CD4-positive, CD25-positive, alpha-beta regulatory T cell (primary cell): Measurements from ENCODE around the gene AAK1. TPM values are rescaled to one million over a fixed set of nuclear protein-coding genes. Genes with fewer than 3 reads are reported as not detected.

Experiments
- ATAC-seq, 2 donors: fragments of 150-1000 bp; cut with Tn5 transposase; one replicate each; pipeline ENCODE4 v1.10.0; 2021; ENCODE audit warnings: low read depth in 2 of 2, moderate number of reproducible peaks in 2 of 2, moderate library complexity in 1 of 2
- DNase-seq, 3 donors: peaks; one replicate each; pipeline versions ENCODE4 v3.0.0 to v3.0.0-alpha.2; 2012 to 2022; ENCODE audit warnings: mixed read lengths in 1 of 3
- H3K27ac ChIP-seq: one replicate; pipeline ENCODE4 v1.7.0; 2013; ENCODE audit warnings: mild to moderate bottlenecking, low read length; ENCODE audit not compliant: insufficient read depth, poor library complexity, severe bottlenecking
- H3K27me3 ChIP-seq: one replicate; pipeline ENCODE4 v1.7.0; 2013; ENCODE audit warnings: low read length; ENCODE audit not compliant: control insufficient read depth, insufficient read depth
- H3K36me3 ChIP-seq: one replicate; pipeline ENCODE4 v1.7.0; 2013; ENCODE audit warnings: mild to moderate bottlenecking, low read length, moderate library complexity; ENCODE audit not compliant: control insufficient read depth, insufficient read depth
- H3K4me1 ChIP-seq: 2 replicates; pipeline ENCODE4 v1.7.0; 2013; ENCODE audit warnings: mild to moderate bottlenecking, low read length; ENCODE audit not compliant: insufficient read depth, control insufficient read depth, poor library complexity, severe bottlenecking
- H3K4me3 ChIP-seq: one replicate; pipeline ENCODE4 v1.7.0; 2013; ENCODE audit warnings: low read depth, mild to moderate bottlenecking, low read length, moderate library complexity
- H3K9me3 ChIP-seq, 2 experiments: 1 replicate in 1 of 2; 2 replicates in 1 of 2; pipeline ENCODE4 v1.7.0; 2013; ENCODE audit warnings: low read length in 2 of 2, mild to moderate bottlenecking in 1 of 2, moderate library complexity in 1 of 2; ENCODE audit not compliant: control insufficient read depth in 2 of 2
- H3K27ac Mint-ChIP-seq, 3 donors: one replicate each; pipeline ENCODE4 v1.8.0; 2020 to 2022; ENCODE audit warnings: mild to moderate bottlenecking in 3 of 3, mixed read lengths in 3 of 3, moderate library complexity in 2 of 3
- H3K27me3 Mint-ChIP-seq: one replicate; pipeline ENCODE4 v1.8.0; 2022; ENCODE audit warnings: mild to moderate bottlenecking, mixed read lengths
- H3K36me3 Mint-ChIP-seq: one replicate; pipeline ENCODE4 v1.8.0; 2020; ENCODE audit warnings: mixed read lengths
- H3K4me1 Mint-ChIP-seq, 4 donors: one replicate each; pipeline ENCODE4 v1.8.0; 2020 to 2022; ENCODE audit warnings: mixed read lengths in 4 of 4, mild to moderate bottlenecking in 1 of 4
- H3K4me3 Mint-ChIP-seq, 4 donors: one replicate each; pipeline ENCODE4 v1.8.0; 2020 to 2022; ENCODE audit warnings: mild to moderate bottlenecking in 4 of 4, mixed read lengths in 4 of 4, moderate library complexity in 3 of 4
- H3K9me3 Mint-ChIP-seq, 7 donors: one replicate each; pipeline ENCODE4 v1.8.0; 2020 to 2022; ENCODE audit warnings: mixed read lengths in 7 of 7, mild to moderate bottlenecking in 3 of 7, moderate library complexity in 2 of 7
- polyA plus RNA-seq, 4 donors: library from polyadenylated mRNA; unstranded; fragments of 300-500 nt; fragmentation: Illumina TruSeq; gene quantifications; one replicate each; pipeline ENCODE4 v1.2.3, GENCODE V29; 2021
- total RNA-seq: library from RNA; stranded (reverse); gene quantifications from one replicate; pipeline ENCODE4 v1.2.3, GENCODE V29; 2022

Gene AAK1
- total and polyA plus RNA-seq, 5 donors from 2014 or later = 70.7 to 258 (median 73.7) TPM

- ATAC-seq (no peak), DNase-seq (no peak)
- no peaks in the 10 kb centered on the region for H3K9me3 ChIP-seq
- H3K27me3 Mint-ChIP-seq = no peaks in the 10 kb centered on the region
- no peak overlapping the region for H3K4me3 ChIP-seq
- peak overlapping the region in 3 of 4 donors; percentile 25 to 70 (median 61) for H3K4me3 Mint-ChIP-seq
- H3K36me3 ChIP-seq = peaks cover 3% of the 10 kb centered on the region
- H3K36me3 Mint-ChIP-seq = peaks cover 8% of the 10 kb centered on the region
- H3K9me3 Mint-ChIP-seq = no peaks in the 10 kb centered on the region
- H3K4me1 Mint-ChIP-seq = peaks cover 57 to 95% (median 73%) of the 10 kb centered on the region in 4 donors
- H3K27me3 ChIP-seq = no peaks in the 10 kb centered on the region
- H3K27ac Mint-ChIP-seq = peak overlapping the region in 2 of 3 donors; percentile 69 to 90
- no peak overlapping the region for H3K27ac ChIP-seq
- H3K4me1 ChIP-seq = peaks cover 74% of the 10 kb centered on the region
Measured at GRCh38 chr2:69567909-69568300, 75.6 kb downstream of the AAK1 start.

- H3K27me3 ChIP-seq = no peaks in the 10 kb centered on the region
- H3K27ac ChIP-seq = no peak overlapping the region
- ATAC-seq (peak; percentile 35 to 41), DNase-seq (no peak)
- H3K36me3 ChIP-seq = no peaks in the 10 kb centered on the region
- H3K27ac Mint-ChIP-seq = peak overlapping the region; percentile 69 to 90 (median 79)
- no peaks in the 10 kb centered on the region for H3K9me3 ChIP-seq
- H3K4me1 ChIP-seq = peaks cover 69% of the 10 kb centered on the region
- H3K27me3 Mint-ChIP-seq = no peaks in the 10 kb centered on the region
- H3K4me3 Mint-ChIP-seq = peak overlapping the region; percentile 3 to 78 (median 66)
- peaks cover 9% of the 10 kb centered on the region for H3K36me3 Mint-ChIP-seq
- no peaks in the 10 kb centered on the region for H3K9me3 Mint-ChIP-seq
- no peak overlapping the region for H3K4me3 ChIP-seq
- H3K4me1 Mint-ChIP-seq = peaks cover 57 to 96% (median 72%) of the 10 kb centered on the region in 4 donors
Measured at GRCh38 chr2:69567157-69567908, 76.2 kb downstream of the AAK1 start.

DNA sequence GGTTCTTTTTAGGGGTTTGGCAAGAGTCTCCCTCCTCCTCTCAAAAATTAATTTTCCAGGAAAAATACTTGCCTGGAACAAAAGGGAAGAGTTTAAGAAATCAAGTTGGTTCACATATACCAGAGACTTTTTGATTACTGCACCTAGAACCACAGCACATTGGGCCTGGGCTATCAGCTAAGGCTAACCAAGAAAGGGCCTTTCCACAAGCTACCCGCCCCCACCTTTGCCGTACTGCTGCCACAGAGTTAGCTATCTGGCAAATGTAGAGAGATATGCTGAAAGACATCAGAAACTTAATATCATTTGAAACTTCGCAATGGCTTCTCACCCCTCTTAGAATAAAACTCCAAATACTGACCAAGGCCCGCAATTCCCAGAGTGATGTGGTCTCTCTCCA is 76.9 kb downstream of the AAK1 start:
- Histone ChIP-seq H3K27ac (peak overlapping the region; percentile 26), H3K36me3 (no peaks in the 10 kb centered on the region), H3K27me3 (no peaks in the 10 kb centered on the region), H3K4me3 (no peak overlapping the region), H3K4me1 (peaks cover 67% of the 10 kb centered on the region), H3K9me3 (no peaks in the 10 kb centered on the region)
- Mint-ChIP-seq H3K36me3 (peaks cover 10% of the 10 kb centered on the region), H3K27ac (peak overlapping the region; percentile 69 to 90 (median 86)), H3K9me3 (no peaks in the 10 kb centered on the region), H3K4me1 (peaks cover 61 to 99% (median 75%) of the 10 kb centered on the region in 4 donors), H3K27me3 (no peaks in the 10 kb centered on the region), H3K4me3 (peak overlapping the region in 2 of 4 donors; percentile 70 to 78)
- ATAC-seq = no peak
- no peak for DNase-seq

GRCh38 chr2:69565431-69565839 is 78.1 kb downstream of the AAK1 start:
- H3K27ac Mint-ChIP-seq = peak overlapping the region; percentile 69 to 86 (median 82)
- Histone ChIP-seq H3K27ac (peak overlapping the region; percentile 26), H3K4me1 (peaks cover 62% of the 10 kb centered on the region)

DNA sequence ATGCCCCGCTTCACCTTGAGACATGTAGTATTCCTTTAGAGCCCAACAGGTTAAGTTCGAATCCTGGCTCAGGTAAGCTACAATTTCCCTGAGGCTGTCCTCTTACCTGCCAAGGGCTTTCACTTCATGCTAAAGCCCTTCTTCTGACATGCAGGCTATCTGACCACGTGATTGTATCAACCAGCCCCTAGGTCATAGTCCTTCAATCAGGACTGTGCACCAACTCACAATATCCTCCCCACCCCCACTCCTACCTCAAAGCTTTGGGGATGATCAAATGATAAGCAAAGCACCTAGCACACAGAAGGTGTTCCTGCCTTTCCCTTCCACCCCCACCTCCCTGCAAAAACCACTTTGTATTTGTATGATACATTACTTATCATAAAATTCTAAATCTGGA is 78.9 kb downstream of the AAK1 start:
- H3K27me3 ChIP-seq = no peaks in the 10 kb centered on the region
- H3K36me3 Mint-ChIP-seq = peaks cover 4% of the 10 kb centered on the region
- peak overlapping the region; percentile 49 to 74 (median 69) for H3K27ac Mint-ChIP-seq
- no peak overlapping the region for H3K27ac ChIP-seq
- peaks cover 67% of the 10 kb centered on the region for H3K4me1 ChIP-seq
- H3K9me3 ChIP-seq = no peaks in the 10 kb centered on the region
- no peaks in the 10 kb centered on the region for H3K27me3 Mint-ChIP-seq
- peak overlapping the region; percentile 39 for H3K4me3 ChIP-seq
- ATAC-seq = no peak
- no peaks in the 10 kb centered on the region for H3K36me3 ChIP-seq
- DNase-seq = peak in 1 of 3 donors; percentile 18
- H3K9me3 Mint-ChIP-seq = no peaks in the 10 kb centered on the region
- H3K4me3 Mint-ChIP-seq = peak overlapping the region; percentile 53 to 78 (median 54)
- peaks cover 53 to 99% (median 73%) of the 10 kb centered on the region in 4 donors for H3K4me1 Mint-ChIP-seq

More at GRCh38 chr2:69565431-69565839, 78.1 kb downstream of the AAK1 start:
- H3K4me3 ChIP-seq = peak overlapping the region; percentile 39
- DNase-seq (peak; percentile 53 to 71 (median 58)), ATAC-seq (peak; percentile 73 to 74)
- Mint-ChIP-seq H3K4me3 (peak overlapping the region in 3 of 4 donors; percentile 54 to 78 (median 55)), H3K27me3 (no peaks in the 10 kb centered on the region), H3K9me3 (no peaks in the 10 kb centered on the region), H3K4me1 (peaks cover 55 to 99% (median 72%) of the 10 kb centered on the region in 4 donors), H3K36me3 (peaks cover 4% of the 10 kb centered on the region)
- H3K36me3 ChIP-seq = no peaks in the 10 kb centered on the region
- H3K27me3 ChIP-seq = no peaks in the 10 kb centered on the region
- H3K9me3 ChIP-seq = no peaks in the 10 kb centered on the region

DNA sequence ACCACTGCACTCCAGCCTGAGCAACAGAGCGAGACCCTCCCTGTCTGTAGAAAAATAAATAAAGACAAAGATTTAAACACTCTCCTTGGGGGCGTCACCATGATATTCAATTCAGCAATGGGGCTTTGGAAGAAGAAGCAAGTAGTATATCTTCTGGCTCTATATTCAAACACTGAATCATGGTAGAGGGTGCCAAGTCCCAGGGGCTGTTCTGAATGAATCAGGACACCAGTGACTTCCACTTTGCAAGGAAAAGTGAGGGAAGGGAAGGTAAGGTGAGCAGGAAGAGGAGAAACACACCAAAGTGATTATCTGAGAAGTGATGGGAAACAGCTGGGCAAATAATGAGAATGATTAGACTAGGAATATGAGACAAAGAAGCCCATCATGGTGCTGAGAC is 80.5 kb downstream of the AAK1 start:
- Mint-ChIP-seq H3K27me3 (no peaks in the 10 kb centered on the region), H3K4me1 (peaks cover 50 to 98% (median 64%) of the 10 kb centered on the region in 4 donors), H3K4me3 (peak overlapping the region in 2 of 4 donors; percentile 22 to 33), H3K9me3 (no peaks in the 10 kb centered on the region), H3K36me3 (peaks cover 4% of the 10 kb centered on the region), H3K27ac (peak overlapping the region in 1 of 3 donors; percentile 97)
- Histone ChIP-seq H3K27me3 (no peaks in the 10 kb centered on the region), H3K36me3 (no peaks in the 10 kb centered on the region), H3K4me1 (peaks cover 64% of the 10 kb centered on the region), H3K4me3 (no peak overlapping the region), H3K27ac (no peak overlapping the region), H3K9me3 (no peaks in the 10 kb centered on the region)
- DNase-seq (no peak), ATAC-seq (no peak)

DNA sequence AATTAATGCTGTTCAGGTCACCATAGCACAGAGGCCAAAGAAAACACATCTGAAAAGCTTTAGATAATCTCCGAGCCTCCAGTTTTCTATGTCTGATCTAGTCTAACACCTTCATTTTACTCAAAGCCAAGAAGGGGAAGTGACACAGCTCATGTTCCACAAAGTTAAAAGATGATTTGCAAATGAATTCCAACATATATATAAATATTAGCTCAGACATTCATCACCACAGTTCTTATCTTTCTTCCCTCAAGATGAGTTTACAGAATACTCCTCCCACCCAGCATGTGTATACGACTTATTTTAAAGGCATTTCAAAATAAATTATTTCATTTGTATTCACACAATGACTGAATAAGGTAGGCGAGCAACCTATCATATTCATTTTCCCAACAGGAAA is 82.4 kb downstream of the AAK1 start:
- H3K36me3 Mint-ChIP-seq = peaks cover 11% of the 10 kb centered on the region
- Histone ChIP-seq H3K27me3 (no peaks in the 10 kb centered on the region), H3K9me3 (no peaks in the 10 kb centered on the region), H3K27ac (no peak overlapping the region), H3K4me3 (no peak overlapping the region), H3K4me1 (peaks cover 65% of the 10 kb centered on the region), H3K36me3 (peaks cover under 1% of the 10 kb centered on the region)
- H3K4me1 Mint-ChIP-seq = peaks cover 52 to 97% (median 58%) of the 10 kb centered on the region in 4 donors
- H3K4me3 Mint-ChIP-seq = no peak overlapping the region
- ATAC-seq (no peak), DNase-seq (no peak)
- no peak overlapping the region for H3K27ac Mint-ChIP-seq
- no peaks in the 10 kb centered on the region for H3K27me3 Mint-ChIP-seq
- H3K9me3 Mint-ChIP-seq = no peaks in the 10 kb centered on the region
